Astrocyte (in vitro differentiated cells and primary cell): Measurements from ENCODE around the gene CLDN6. TPM values are rescaled to one million over a fixed set of nuclear protein-coding genes. Genes with fewer than 3 reads are reported as not detected.

Source experiments
- DNase-seq: peaks from one replicate; pipeline ENCODE4 v3.0.0-alpha.2; 2010; ENCODE audit warnings: low read depth
- FAIRE-seq: peaks from 2 replicates; lab custom pipeline; 2011; peaks lifted over from hg19 to GRCh38; lab: Jason Lieb, UNC
- H2AFZ ChIP-seq: 2 replicates; pipeline ENCODE4 v1.6.0; 2012; ENCODE audit warnings: low read depth, low read length, inconsistent platforms
- H3K27ac ChIP-seq: 2 replicates; pipeline ENCODE4 v1.5.1; 2011; ENCODE audit warnings: low read depth, low read length, inconsistent platforms
- H3K27me3 ChIP-seq: 2 replicates; pipeline ENCODE4 v1.6.0; 2011; ENCODE audit warnings: low read length, inconsistent platforms; ENCODE audit not compliant: insufficient read depth
- H3K36me3 ChIP-seq: 2 replicates; pipeline ENCODE4 v1.5.1; 2011; ENCODE audit warnings: low read length, inconsistent platforms; ENCODE audit not compliant: insufficient read depth
- H3K4me1 ChIP-seq: 2 replicates; pipeline ENCODE4 v1.5.1; 2011; ENCODE audit warnings: low read length, inconsistent platforms; ENCODE audit not compliant: insufficient read depth
- H3K4me2 ChIP-seq: 2 replicates; pipeline ENCODE4 v1.6.0; 2012; ENCODE audit warnings: low read length, inconsistent platforms
- H3K4me3 ChIP-seq: 2 replicates; pipeline ENCODE4 v1.5.1; 2011; ENCODE audit warnings: low read depth, mild to moderate bottlenecking, low read length, inconsistent platforms; ENCODE audit not compliant: insufficient read depth
- H3K79me2 ChIP-seq: 2 replicates; pipeline ENCODE4 v1.6.0; 2012; ENCODE audit warnings: mild to moderate bottlenecking, low read length, inconsistent platforms; ENCODE audit not compliant: insufficient read depth
- H3K9ac ChIP-seq: 2 replicates; pipeline ENCODE4 v1.6.0; 2012; ENCODE audit warnings: mild to moderate bottlenecking, low read length, inconsistent platforms
- H3K9me3 ChIP-seq: 2 replicates; pipeline ENCODE4 v1.5.1; 2012; ENCODE audit warnings: low read depth, mild to moderate bottlenecking, low read length, inconsistent platforms; ENCODE audit not compliant: insufficient read depth
- H4K20me1 ChIP-seq: 2 replicates; pipeline ENCODE4 v1.6.0; 2012; ENCODE audit warnings: low read length, inconsistent platforms; ENCODE audit not compliant: insufficient read depth
- H3K27ac Mint-ChIP-seq: one replicate; pipeline ENCODE4 v1.8.0; 2021; ENCODE audit warnings: mild to moderate bottlenecking, mixed read lengths; ENCODE audit not compliant: unreplicated experiment
- H3K27me3 Mint-ChIP-seq: one replicate; pipeline ENCODE4 v1.8.0; 2021; ENCODE audit warnings: low read depth, mixed read lengths; ENCODE audit not compliant: unreplicated experiment
- H3K36me3 Mint-ChIP-seq: one replicate; pipeline ENCODE4 v1.8.0; 2021; ENCODE audit warnings: low read depth, mixed read lengths; ENCODE audit not compliant: unreplicated experiment
- H3K4me1 Mint-ChIP-seq: one replicate; pipeline ENCODE4 v1.8.0; 2021; ENCODE audit warnings: low read depth, mixed read lengths; ENCODE audit not compliant: unreplicated experiment
- H3K4me3 Mint-ChIP-seq: one replicate; pipeline ENCODE4 v1.8.0; 2021; ENCODE audit warnings: mild to moderate bottlenecking, moderate library complexity, mixed read lengths; ENCODE audit not compliant: unreplicated experiment
- H3K9me3 Mint-ChIP-seq: one replicate; pipeline ENCODE4 v1.8.0; 2021; ENCODE audit warnings: mild to moderate bottlenecking, mixed read lengths; ENCODE audit not compliant: unreplicated experiment
- CTCF ChIP-seq: IDR thresholded peaks from 2 replicates; pipeline ENCODE4 v1.5.1; 2011; ENCODE audit warnings: low read depth, mild to moderate bottlenecking, inconsistent platforms, low read length, moderate library complexity; ENCODE audit not compliant: insufficient read depth
- EZH2 ChIP-seq: IDR thresholded peaks from 2 replicates; pipeline ENCODE4 v1.6.1; 2012; ENCODE audit warnings: mild to moderate bottlenecking, low read length, inconsistent platforms; ENCODE audit not compliant: insufficient read depth
- total RNA-seq: library from RNA; stranded (reverse); gene quantifications from 2 replicates; pipeline ENCODE4 v1.2.1, GENCODE V29; 2021

Gene CLDN6
- total RNA-seq, 1 donor from 2014 or later = 584 TPM

GRCh38 chr16:3035972-3036725, 18.2 kb upstream of the CLDN6 start:
- no peak overlapping the region for H3K4me2 ChIP-seq
- TF ChIP-seq CTCF = no peak
- TF ChIP-seq EZH2 = peak; percentile 97
- no peaks in the 10 kb centered on the region for H3K4me1 ChIP-seq
- no peak overlapping the region for H3K4me3 ChIP-seq
- no peak for FAIRE-seq
- no peak overlapping the region for H2AFZ ChIP-seq
- peaks cover 42% of the 10 kb centered on the region for H3K27me3 Mint-ChIP-seq
- no peaks in the 10 kb centered on the region for H3K9me3 ChIP-seq
- H3K79me2 ChIP-seq = no peaks in the 10 kb centered on the region
- peaks cover 3% of the 10 kb centered on the region for H3K9me3 Mint-ChIP-seq
- H3K27ac ChIP-seq = no peak overlapping the region
- peaks cover 71% of the 10 kb centered on the region for H3K27me3 ChIP-seq
- H4K20me1 ChIP-seq = no peaks in the 10 kb centered on the region
- no peak for DNase-seq
- no peaks in the 10 kb centered on the region for H3K36me3 ChIP-seq
- H3K4me3 Mint-ChIP-seq = no peak overlapping the region
- no peak overlapping the region for H3K27ac Mint-ChIP-seq
- no peaks in the 10 kb centered on the region for H3K4me1 Mint-ChIP-seq
- no peak overlapping the region for H3K9ac ChIP-seq
- H3K36me3 Mint-ChIP-seq = no peaks in the 10 kb centered on the region

- H3K36me3 ChIP-seq = no peaks in the 10 kb centered on the region
- Mint-ChIP-seq H3K27me3 (peaks cover 42% of the 10 kb centered on the region), H3K4me3 (no peak overlapping the region), H3K4me1 (no peaks in the 10 kb centered on the region), H3K9me3 (peaks cover 3% of the 10 kb centered on the region), H3K36me3 (no peaks in the 10 kb centered on the region), H3K27ac (no peak overlapping the region)
- H3K4me3 ChIP-seq = no peak overlapping the region
- H3K4me2 ChIP-seq = no peak overlapping the region
- H2AFZ ChIP-seq = no peak overlapping the region
- TF ChIP-seq CTCF (no peak), EZH2 (no peak)
- H4K20me1 ChIP-seq = no peaks in the 10 kb centered on the region
- H3K79me2 ChIP-seq = no peaks in the 10 kb centered on the region
- no peak overlapping the region for H3K27ac ChIP-seq
- H3K4me1 ChIP-seq = no peaks in the 10 kb centered on the region
- H3K27me3 ChIP-seq = peaks cover 71% of the 10 kb centered on the region
- no peaks in the 10 kb centered on the region for H3K9me3 ChIP-seq
- FAIRE-seq = no peak
- DNase-seq = no peak
- no peak overlapping the region for H3K9ac ChIP-seq
These were observed 17.4 kb upstream of the CLDN6 start for GRCh38 chr16:3035289-3035971.

GRCh38 chr16:3032624-3033023, 14.6 kb upstream of the CLDN6 start:
- H3K27ac Mint-ChIP-seq = no peak overlapping the region
- FAIRE-seq = no peak
- H3K27me3 ChIP-seq = peaks cover 66% of the 10 kb centered on the region

More at GRCh38 chr16:3032624-3033023, 14.6 kb upstream of the CLDN6 start:
- TF ChIP-seq CTCF (no peak), EZH2 (no peak)
- H2AFZ ChIP-seq = no peak overlapping the region
- H3K4me3 ChIP-seq = no peak overlapping the region
- peaks cover 3% of the 10 kb centered on the region for H3K9me3 ChIP-seq
- no peak overlapping the region for H3K4me2 ChIP-seq
- Mint-ChIP-seq H3K4me3 (no peak overlapping the region), H3K36me3 (peaks cover 4% of the 10 kb centered on the region), H3K4me1 (no peaks in the 10 kb centered on the region), H3K9me3 (peaks cover 3% of the 10 kb centered on the region), H3K27me3 (peaks cover 27% of the 10 kb centered on the region)
- H3K27ac ChIP-seq = no peak overlapping the region
- no peak for DNase-seq
- H3K9ac ChIP-seq = no peak overlapping the region
- H4K20me1 ChIP-seq = peaks cover 14% of the 10 kb centered on the region
- H3K4me1 ChIP-seq = peaks cover 11% of the 10 kb centered on the region
- H3K36me3 ChIP-seq = no peaks in the 10 kb centered on the region
- no peaks in the 10 kb centered on the region for H3K79me2 ChIP-seq
